ENCODE results near the gene IL11RA.

DNA sequence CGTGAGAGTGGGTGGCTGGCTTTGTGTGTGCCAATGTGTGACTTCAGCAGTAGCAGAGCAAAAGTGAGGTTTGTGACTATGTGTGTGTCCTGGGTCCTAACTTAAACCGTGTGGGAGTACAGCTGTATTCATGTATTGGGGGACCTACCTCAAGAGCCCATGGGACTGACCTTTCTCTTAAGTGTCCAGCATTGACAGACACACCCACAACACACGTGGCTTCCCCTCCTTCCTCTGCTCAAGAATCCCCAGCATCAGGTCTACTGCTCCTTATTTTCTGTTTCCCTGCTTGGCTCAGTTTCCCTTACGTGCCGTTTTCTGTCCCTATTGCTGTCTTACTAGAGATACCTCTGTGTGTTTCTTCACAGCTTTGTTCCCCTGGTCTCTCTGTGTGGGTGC is 616 bp downstream of the IL11RA start:
- TF ChIP-seq ZNF274 (IDR thresholded peaks at IDR 0.05; ENCODE audit: low read depth, low read length) = no peak
- no peak for TF ChIP-seq YY1 (IDR thresholded peaks at IDR 0.05; ENCODE audit: insufficient read depth, insufficient read length)
